ENCODE data around the gene GGA1. TPM values are rescaled to one million over a fixed set of nuclear protein-coding genes. Genes with fewer than 3 reads are reported as not detected.

The GGA1 gene
- total and polyA plus RNA-seq, 2 donors from 2014 or later: 37.5 to 61.2 TPM

- H3K9me3 ChIP-seq (ENCODE audit: control insufficient read depth in 2 of 3, insufficient read depth in 1 of 3, low read length in 3 of 3): no peaks in the 10 kb centered on the region
- H3K4me1 ChIP-seq (ENCODE audit: control insufficient read depth in 2 of 3, insufficient read depth in 2 of 3, low read depth in 1 of 3, low read length in 3 of 3): peaks cover 5 to 21% (median 12%) of the 10 kb centered on the region in 3 donors
- H3K27ac ChIP-seq (ENCODE audit: low read depth in 2 of 2, low read length in 2 of 2): peak overlapping the region; percentile 16 to 73
- intact Hi-C loops (cut with DNase I): no loop called here
- no peak for TF ChIP-seq CTCF (IDR thresholded peaks at IDR 0.05; ENCODE audit: borderline replicate concordance, extremely low read depth, insufficient read depth)
- DNase-seq: no peak
- no peak for FAIRE-seq
- no peak overlapping the region for H3K4me3 ChIP-seq (ENCODE audit: low read length in 3 of 3)
- H3K36me3 ChIP-seq (ENCODE audit: control insufficient read depth in 2 of 3, insufficient read depth in 3 of 3, low read length in 3 of 3): peaks cover 0 to 6% (median 0%) of the 10 kb centered on the region in 3 donors
- no peaks in the 10 kb centered on the region for H3K27me3 ChIP-seq (ENCODE audit: control insufficient read depth, insufficient read depth, low read length)
- H3K9ac ChIP-seq (ENCODE audit: low read length in 3 of 3): no peak overlapping the region
Measured at GRCh38 chr22:37633089-37633624, 24.5 kb downstream of the GGA1 start.

DNA sequence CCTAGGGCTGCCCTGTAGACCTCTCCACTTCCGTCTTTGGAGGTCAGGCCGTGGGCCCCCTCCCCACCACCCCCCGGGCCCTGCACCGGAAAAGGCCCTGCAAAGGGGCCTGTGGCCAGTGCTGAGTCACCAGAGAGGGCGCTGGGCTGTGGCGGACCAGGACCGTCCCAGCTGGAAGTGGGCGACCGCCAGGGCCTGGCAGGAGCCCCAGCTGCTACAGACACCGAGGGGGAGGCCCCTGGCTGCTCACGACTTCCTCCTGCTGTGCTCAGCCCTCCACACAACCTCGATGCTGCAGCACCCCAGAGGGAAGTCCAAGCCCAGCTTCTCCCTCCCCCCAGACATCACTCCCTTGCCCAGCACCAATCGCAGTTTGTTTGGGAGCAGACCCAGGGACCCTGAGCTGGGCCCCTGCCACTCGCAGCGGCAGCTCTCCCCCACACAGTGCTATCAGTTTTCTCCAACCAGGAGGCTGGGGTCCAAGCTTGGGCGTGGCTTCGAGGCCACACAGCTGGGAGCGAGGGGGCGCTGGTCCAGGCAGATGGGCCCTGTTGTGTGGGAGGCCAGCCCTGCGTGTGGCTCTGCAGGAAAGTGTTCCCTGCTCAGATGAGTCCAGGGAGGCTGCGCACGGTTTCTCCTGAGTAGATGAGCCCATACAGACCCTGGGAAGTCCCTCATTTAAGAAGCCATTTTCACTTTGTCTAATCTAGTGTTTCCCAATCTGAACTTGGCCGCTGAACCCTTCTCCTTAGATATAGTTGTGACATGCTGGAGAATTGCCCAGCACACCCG lies 25.2 kb downstream of the GGA1 start:
- Histone ChIP-seq H3K36me3 (ENCODE audit: control insufficient read depth in 2 of 3, insufficient read depth in 3 of 3, low read length in 3 of 3) (no peaks in the 10 kb centered on the region), H3K4me1 (ENCODE audit: control insufficient read depth in 2 of 3, insufficient read depth in 2 of 3, low read depth in 1 of 3, low read length in 3 of 3) (peaks cover 5 to 25% (median 12%) of the 10 kb centered on the region in 3 donors), H3K27ac (ENCODE audit: low read depth in 2 of 2, low read length in 2 of 2) (peak overlapping the region; percentile 43 to 73), H3K27me3 (ENCODE audit: control insufficient read depth, insufficient read depth, low read length) (no peaks in the 10 kb centered on the region), H3K9ac (ENCODE audit: low read length in 3 of 3) (no peak overlapping the region), H3K4me3 (ENCODE audit: low read length in 3 of 3) (peak overlapping the region in 1 of 3 donors; percentile 9), H3K9me3 (ENCODE audit: control insufficient read depth in 2 of 3, insufficient read depth in 1 of 3, low read length in 3 of 3) (no peaks in the 10 kb centered on the region)
- FAIRE-seq: no peak
- intact Hi-C loops (cut with DNase I): no loop called here
- peak; percentile 97 to 98 (median 98) for DNase-seq
- no peak for TF ChIP-seq CTCF (IDR thresholded peaks at IDR 0.05; ENCODE audit: borderline replicate concordance, extremely low read depth, insufficient read depth)

GRCh38 chr22:37634417-37634924 lies 25.8 kb downstream of the GGA1 start:
- H3K27ac ChIP-seq (ENCODE audit: low read depth in 2 of 2, low read length in 2 of 2): peak overlapping the region in 1 of 2 donors; percentile 43
- peak in 2 of 5 donors; percentile 26 to 60 for DNase-seq
- intact Hi-C loops (cut with DNase I): no loop called here
- no peaks in the 10 kb centered on the region for H3K27me3 ChIP-seq (ENCODE audit: control insufficient read depth, insufficient read depth, low read length)
- H3K4me3 ChIP-seq (ENCODE audit: low read length in 3 of 3): peak overlapping the region in 1 of 3 donors; percentile 9
- no peak for FAIRE-seq
- peaks cover 5 to 27% (median 12%) of the 10 kb centered on the region in 3 donors for H3K4me1 ChIP-seq (ENCODE audit: control insufficient read depth in 2 of 3, insufficient read depth in 2 of 3, low read depth in 1 of 3, low read length in 3 of 3)
- H3K9me3 ChIP-seq (ENCODE audit: control insufficient read depth in 2 of 3, insufficient read depth in 1 of 3, low read length in 3 of 3): no peaks in the 10 kb centered on the region
- H3K9ac ChIP-seq (ENCODE audit: low read length in 3 of 3): no peak overlapping the region
- H3K36me3 ChIP-seq (ENCODE audit: control insufficient read depth in 2 of 3, insufficient read depth in 3 of 3, low read length in 3 of 3): no peaks in the 10 kb centered on the region
- TF ChIP-seq CTCF (IDR thresholded peaks at IDR 0.05; ENCODE audit: borderline replicate concordance, extremely low read depth, insufficient read depth): peak; percentile 2

Data from kidney (tissue), 14 donors.